Measurements from ENCODE around the gene NMNAT2. TPM values are rescaled to one million over a fixed set of nuclear protein-coding genes. Genes with fewer than 3 reads are reported as not detected.

NMNAT2 gene
- total and polyA plus RNA-seq, 2 of the 4 experiments (the other 2 are of a cell fraction), result 0.36 to 2.4 TPM

DNA sequence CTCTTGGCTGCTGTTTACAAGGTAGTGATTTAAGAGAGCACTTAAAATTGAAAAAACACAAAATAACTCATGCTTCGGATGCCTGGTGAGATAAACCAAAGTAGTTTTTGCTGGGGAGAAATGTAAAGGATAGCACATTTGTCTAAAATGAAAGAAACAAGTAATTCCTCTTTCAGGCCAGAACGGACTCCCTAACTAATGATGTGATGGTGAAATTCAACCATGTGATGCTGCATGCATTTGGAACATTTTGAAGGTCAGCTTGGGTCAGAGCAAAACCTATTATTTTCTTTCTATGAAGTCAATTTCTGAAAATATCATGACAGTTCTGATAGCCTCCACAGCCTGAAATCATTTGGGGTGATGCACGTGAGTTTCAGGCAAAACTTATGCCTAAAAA lies 27.6 kb downstream of the NMNAT2 start:
- Histone ChIP-seq H3K9me3 (ENCODE audit: control insufficient read depth, insufficient read depth, low read length) (no peaks in the 10 kb centered on the region), H3K27me3 (ENCODE audit: control insufficient read depth, insufficient read depth, low read length) (peaks cover 26% of the 10 kb centered on the region), H4K8ac (ENCODE audit: low read depth in 2 of 2, low read length in 2 of 2) (no peak overlapping the region), H4K20me1 (ENCODE audit: insufficient read depth, low read length) (no peaks in the 10 kb centered on the region), H2AK9ac (replicated peaks; ENCODE audit: low read depth, low read length, poor library complexity) (no peak overlapping the region), H3K14ac (replicated peaks; ENCODE audit: low read depth, low read length) (no peak overlapping the region), H2AFZ (replicated peaks; ENCODE audit: low read length, poor library complexity) (no peak overlapping the region), H3K36me3 (ENCODE audit: control insufficient read depth, insufficient read depth, low read length) (no peaks in the 10 kb centered on the region), H2BK120ac (ENCODE audit: low read depth, low read length) (no peak overlapping the region), H2BK20ac (ENCODE audit: low read depth, low read length) (no peak overlapping the region), H3K9ac (ENCODE audit: low read depth, low read length) (no peak overlapping the region), H3K18ac (ENCODE audit: low read depth, low read length) (no peak overlapping the region), H3K4ac (ENCODE audit: low read depth, low read length) (no peak overlapping the region), H2BK15ac (ENCODE audit: low read depth, low read length) (no peak overlapping the region), H4K91ac (ENCODE audit: insufficient read depth, low read depth, low read length) (no peak overlapping the region), H3K4me3 (ENCODE audit: insufficient read depth, low read depth, low read length) (no peak overlapping the region), H3K56ac (ENCODE audit: extremely low read depth, insufficient read depth, low read length) (no peak overlapping the region), H2BK5ac (ENCODE audit: low read depth, low read length, poor library complexity, severe bottlenecking) (no peak overlapping the region), H3K4me2 (ENCODE audit: low read depth, low read length) (no peak overlapping the region), H2AK5ac (ENCODE audit: low read depth, low read length) (no peak overlapping the region), H3K9me1 (ENCODE audit: insufficient read depth, low read length) (no peaks in the 10 kb centered on the region), H3K23ac (ENCODE audit: low read depth, low read length) (no peak overlapping the region), H3K27ac (ENCODE audit: insufficient read depth, low read length) (no peak overlapping the region), H3K4me1 (ENCODE audit: control insufficient read depth, insufficient read depth, low read length) (no peaks in the 10 kb centered on the region), H3K79me1 (ENCODE audit: low read depth in 1 of 2, low read length in 2 of 2) (no peaks in the 10 kb centered on the region), H4K5ac (ENCODE audit: low read depth, low read length) (no peak overlapping the region)
- ATAC-seq (ENCODE audit: low read depth) (no peak), DNase-seq (no peak)
- in situ Hi-C loops (cut with MboI; ENCODE audit: low sequenced_read_pairs) (no loop called here), dilution Hi-C loops (cut with HindIII; ENCODE audit: low sequenced_read_pairs, unreplicated experiment) (no loop called here), intact Hi-C loops (cut with micrococcal nuclease) (no loop called here)
- POLR2A ChIA-PET (ENCODE audit: unreplicated experiment), result no interaction called here
- no TSS peak for BruUV-seq (replicated peaks)
- CTCF ChIA-PET, result no interaction called here
- no peak for TF ChIP-seq NFE2L2 (IDR thresholded peaks at IDR 0.05; ENCODE audit: low read depth, low read length)
- no CpG with 5 or more reads among the region's 3 CpGs for WGBS, 2 experiments (ENCODE audit: extremely low coverage in 2 of 2, insufficient read length in 1 of 2)

All from IMR-90 (cell line).